CD4-positive, alpha-beta T cell treated with Interleukin-4 for 4 hours (primary cell): ENCODE data around the gene PNPT1.
"Not testable (repeated sequence)": the region's sequence is repeated elsewhere in the genome, so short reads cannot be mapped to it uniquely, and the experiment has no call there.

Source experiments
- DNase-seq: peaks from one replicate; pipeline ENCODE4 v3.0.0-alpha.2; 2020

Gene PNPT1

GRCh38 chr2:55693181-55694125 is at the start of gene PNPT1:
Gene PNPT1, minus strand, starts transcription at chr2:55693844. Its CDS starts 21 bp downstream, at chr2:55693823.
- DNase-seq = peak; percentile 95

- DNase-seq = no peak
These were observed 49.4 kb upstream of the PNPT1 start for GRCh38 chr2:55742996-55743395.

- DNase-seq = not testable (repeated sequence)
These were observed 42.4 kb upstream of the PNPT1 start for GRCh38 chr2:55736019-55736536.

GRCh38 chr2:55734726-55735125 is 41.1 kb upstream of the PNPT1 start:
- DNase-seq = no peak

GRCh38 chr2:55733335-55733734 is 39.7 kb upstream of the PNPT1 start:
- DNase-seq = no peak

- no peak for DNase-seq
These were observed 39.2 kb upstream of the PNPT1 start for GRCh38 chr2:55732854-55733253.

- no peak for DNase-seq
These were observed 35.6 kb upstream of the PNPT1 start for GRCh38 chr2:55729136-55729685.

GRCh38 chr2:55721596-55722215 is 28.1 kb upstream of the PNPT1 start:
- DNase-seq = no peak

GRCh38 chr2:55720417-55720816 is 26.8 kb upstream of the PNPT1 start:
- no peak for DNase-seq

GRCh38 chr2:55719852-55720251 is 26.2 kb upstream of the PNPT1 start:
- DNase-seq = no peak

- DNase-seq = peak; percentile 50
These were observed 24.7 kb upstream of the PNPT1 start for GRCh38 chr2:55718165-55719008.

- DNase-seq = no peak
These were observed 22.0 kb upstream of the PNPT1 start for GRCh38 chr2:55715626-55716025.

- not testable (repeated sequence) for DNase-seq
These were observed 21.5 kb upstream of the PNPT1 start for GRCh38 chr2:55715178-55715577.

- DNase-seq = no peak
These were observed 18.9 kb upstream of the PNPT1 start for GRCh38 chr2:55712477-55713060.

GRCh38 chr2:55710025-55710424 is 16.4 kb upstream of the PNPT1 start:
- DNase-seq = no peak

- no peak for DNase-seq
These were observed 14.1 kb upstream of the PNPT1 start for GRCh38 chr2:55707751-55708150.

GRCh38 chr2:55706258-55706657 is 12.6 kb upstream of the PNPT1 start:
- not testable (repeated sequence) for DNase-seq

- DNase-seq = no peak
These were observed 11.5 kb upstream of the PNPT1 start for GRCh38 chr2:55705027-55705653.

- DNase-seq = no peak
These were observed 9.7 kb upstream of the PNPT1 start for GRCh38 chr2:55703350-55703749.

- DNase-seq = not testable (repeated sequence)
These were observed 904 bp downstream of the PNPT1 start for GRCh38 chr2:55692740-55693139.

- DNase-seq = no peak
These were observed 21.0 kb downstream of the PNPT1 start for GRCh38 chr2:55672630-55673029.

- DNase-seq = no peak
These were observed 24.7 kb downstream of the PNPT1 start for GRCh38 chr2:55668956-55669355.
